HepG2 (cell line): ENCODE measurements around the gene PLPPR2. TPM values are rescaled to one million over a fixed set of nuclear protein-coding genes. Genes with fewer than 3 reads are reported as not detected.

Experiments
- ATM ChIP-seq: fragments of 450-650 bp; IDR thresholded peaks from 2 replicates; pipeline ENCODE4 v1.7.1; 2017; ENCODE audit warnings: mild to moderate bottlenecking, borderline replicate concordance
- CHD4 ChIP-seq: fragments of 200-600 bp; sonication (generic); IDR thresholded peaks from 2 replicates; pipeline ENCODE4 v1.7.0; 2017; ENCODE audit warnings: mild to moderate bottlenecking, low read length, borderline replicate concordance
- KLF15 ChIP-seq: sonication (generic); formaldehyde crosslinking; IDR thresholded peaks from 2 replicates; pipeline ENCODE4 v1.8.1; 2023; ENCODE audit warnings: borderline replicate concordance, mild to moderate bottlenecking, inconsistent platforms, missing genetic modification reagents, mixed read lengths
- MTF1 ChIP-seq: sonication (generic); formaldehyde crosslinking; IDR thresholded peaks from 2 replicates; pipeline ENCODE4 v1.5.0; 2020; ENCODE audit warnings: missing genetic modification reagents
- MXD4 ChIP-seq: IDR thresholded peaks from 2 replicates; pipeline ENCODE4 v1.6.1; 2016; ENCODE audit warnings: mild to moderate bottlenecking, missing biosample characterization, missing genetic modification reagents
- RAD51 ChIP-seq: fragments of 450-650 bp; IDR thresholded peaks from 2 replicates; pipeline ENCODE4 v1.6.1; 2016; ENCODE audit warnings: borderline replicate concordance
- SOX13 ChIP-seq, 3 experiments: fragments of 450-650 bp in 1 of 3; sonication (generic) in 1 of 3; formaldehyde crosslinking in 1 of 3; IDR thresholded peaks in 2 of 3; conservative IDR thresholded peaks in 1 of 3; 2 replicates each; pipeline versions ENCODE4 v1.5.0 to v1.6.1; 2016 to 2020; ENCODE audit warnings: antibody characterized with exemption in 1 of 3, mild to moderate bottlenecking in 1 of 3, missing compliant biosample characterization in 1 of 3, missing genetic modification reagents in 1 of 3, moderate library complexity in 1 of 3
- SP1 ChIP-seq, 2 experiments: fragments of 450-650 bp in 1 of 2; sonication (generic) in 1 of 2; formaldehyde crosslinking in 1 of 2; IDR thresholded peaks; 2 replicates each; pipeline versions ENCODE4 v1.4.0 to v1.6.1; 2016 to 2020; ENCODE audit warnings: missing genetic modification reagents in 1 of 2
- TCF12 ChIP-seq, 2 experiments: fragments of 450-650 bp in 1 of 2; sonication (generic) in 1 of 2; formaldehyde crosslinking in 1 of 2; IDR thresholded peaks; 2 replicates each; pipeline versions ENCODE4 v1.6.1 to v1.8.0; 2017 to 2022; ENCODE audit warnings: antibody characterized with exemption in 1 of 2, mild to moderate bottlenecking in 1 of 2, missing genetic modification reagents in 1 of 2, moderate library complexity in 1 of 2
- WIZ ChIP-seq: sonication (generic); formaldehyde crosslinking; IDR thresholded peaks from 2 replicates; pipeline ENCODE4 v1.5.1; 2020; ENCODE audit warnings: mild to moderate bottlenecking, missing genetic modification reagents
- ZFP62 ChIP-seq: sonication (generic); formaldehyde crosslinking; IDR thresholded peaks from 2 replicates; pipeline ENCODE4 v1.4.0; 2020; ENCODE audit warnings: missing genetic modification reagents
- ZMYM2 ChIP-seq: sonication (generic); formaldehyde crosslinking; IDR thresholded peaks from 2 replicates; pipeline ENCODE4 v1.8.0; 2022; ENCODE audit warnings: mild to moderate bottlenecking, missing genetic modification reagents
- ZNF10 ChIP-seq: sonication (generic); formaldehyde crosslinking; IDR thresholded peaks from 2 replicates; pipeline ENCODE4 v1.4.0; 2020; ENCODE audit warnings: mild to moderate bottlenecking, low read depth, missing genetic modification reagents, borderline replicate concordance
- ZNF234 ChIP-seq: sonication (generic); formaldehyde crosslinking; conservative IDR thresholded peaks from 2 replicates; pipeline ENCODE4 v1.5.1; 2020; ENCODE audit warnings: mild to moderate bottlenecking, missing genetic modification reagents
- ZNF24 ChIP-seq: fragments of 450-650 bp; IDR thresholded peaks from 2 replicates; pipeline ENCODE4 v1.6.1; 2017; ENCODE audit warnings: antibody characterized with exemption, mild to moderate bottlenecking
- ZNF260 ChIP-seq: sonication (generic); formaldehyde crosslinking; IDR thresholded peaks from 2 replicates; pipeline ENCODE4 v1.4.0; 2020; ENCODE audit warnings: missing genetic modification reagents, low read depth, mild to moderate bottlenecking, borderline replicate concordance
- ZNF263 ChIP-seq: sonication (generic); formaldehyde crosslinking; IDR thresholded peaks from 2 replicates; pipeline ENCODE4 v1.4.0; 2020; ENCODE audit warnings: missing genetic modification reagents
- ZNF75D ChIP-seq: sonication (generic); formaldehyde crosslinking; IDR thresholded peaks from 2 replicates; pipeline ENCODE4 v1.8.1; 2023; ENCODE audit warnings: missing genetic modification reagents, mild to moderate bottlenecking, borderline replicate concordance
- ZNF788 ChIP-seq: sonication (generic); formaldehyde crosslinking; IDR thresholded peaks from 2 replicates; pipeline ENCODE4 v1.5.0; 2020; ENCODE audit warnings: mild to moderate bottlenecking, missing genetic modification reagents, borderline replicate concordance
- polyA plus RNA-seq, 8 experiments: library from polyadenylated mRNA; depleted of rRNA in 3 of 8; stranded (reverse) in 7 of 8; unstranded in 1 of 8; fragments of >200 nt; fragmentation: Illumina TruSeq in 4 of 8; extraction: Trizol in 4 of 8; gene quantifications; 2 replicates each; pipeline versions ENCODE4 v1.2.1 to v1.2.3, GENCODE V29; 2011 to 2016; ENCODE audit warnings: low read depth in 4 of 8, missing spikeins in 1 of 8, mixed read lengths in 1 of 8; ENCODE audit not compliant: insufficient read depth in 1 of 8
- total RNA-seq, 5 experiments: library from RNA; depleted of rRNA; stranded (reverse); fragments of >200 nt; fragmentation: Illumina TruSeq; extraction: Trizol; gene quantifications; 2 replicates each; pipeline ENCODE4 v1.2.3, GENCODE V29; 2016; ENCODE audit warnings: low read depth in 1 of 5
- TF ChIP-seq, protein P1 (sequence below): sonication (generic); formaldehyde crosslinking; IDR thresholded peaks from 2 replicates; pipeline ENCODE4 v1.4.0; 2020; ENCODE audit warnings: missing genetic modification reagents, borderline replicate concordance
- TF ChIP-seq, protein P2 (sequence below): sonication (generic); formaldehyde crosslinking; IDR thresholded peaks from 2 replicates; pipeline ENCODE4 v1.4.0; 2020; ENCODE audit warnings: mild to moderate bottlenecking, missing genetic modification reagents, borderline replicate concordance

The PLPPR2 gene
- total and polyA plus RNA-seq, 2 of the 13 experiments (the other 11 are each of a cell fraction or from before 2014, with no cell fraction given), result 1.5 to 2.1 TPM

DNA sequence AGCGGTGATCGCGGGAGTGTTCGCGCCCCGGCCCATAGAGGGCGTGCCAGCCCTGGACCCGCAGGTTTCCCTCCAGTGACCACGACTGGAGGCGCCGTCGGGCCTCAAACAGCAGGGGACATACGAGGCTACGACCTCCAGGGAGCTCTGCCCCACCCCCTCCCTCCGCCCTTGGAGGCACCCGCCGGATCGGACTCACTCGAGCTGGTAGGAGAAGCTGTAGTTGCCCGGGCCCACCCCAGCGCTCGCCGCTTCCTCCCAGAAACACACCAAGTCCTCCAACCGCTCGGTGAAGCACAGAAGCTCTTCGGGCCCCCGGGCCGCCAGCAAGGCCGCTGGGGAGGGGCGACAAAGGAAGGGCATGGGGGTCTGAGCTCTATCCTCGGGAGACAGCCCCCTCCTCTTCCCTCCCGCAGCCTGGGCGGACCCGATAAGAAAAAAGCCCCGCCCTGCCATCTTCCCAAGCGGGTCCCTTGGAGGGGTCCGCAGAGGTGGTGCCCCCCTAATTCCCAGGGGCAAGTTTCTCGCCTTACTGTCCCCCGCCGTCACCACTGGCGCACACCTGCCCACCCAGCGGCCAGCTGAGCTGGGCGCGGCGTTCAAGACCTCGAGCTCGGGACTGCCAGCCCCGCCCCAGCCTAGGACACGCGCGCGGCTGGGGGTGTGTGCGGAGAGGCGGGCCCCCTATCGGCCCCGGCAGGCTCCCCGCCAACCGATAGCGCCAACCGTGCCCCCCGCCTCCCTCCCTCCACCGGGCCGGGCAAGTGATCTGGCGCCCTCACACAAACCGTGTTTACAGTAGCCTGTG lies 27.9 kb downstream of the PLPPR2 start (continued):
- TF ChIP-seq SOX13 (IDR thresholded peaks at IDR 0.05), result no peak
- TF ChIP-seq SOX13 (CRISPR knock-in tag; conservative IDR thresholded peaks at IDR 0.05 in 1 of 2, IDR thresholded peaks at IDR 0.05 in 1 of 2), result no peak
- TF ChIP-seq ZNF263 (CRISPR knock-in tag), result peak; percentile 73
- TF ChIP-seq ZNF75D (CRISPR knock-in tag), result no peak
- no peak for TF ChIP-seq ZFP62 (CRISPR knock-in tag)
- TF ChIP-seq ZNF234 (CRISPR knock-in tag), result no peak
- TF ChIP-seq WIZ (CRISPR knock-in tag), result no peak
- TF ChIP-seq, protein P1, sequence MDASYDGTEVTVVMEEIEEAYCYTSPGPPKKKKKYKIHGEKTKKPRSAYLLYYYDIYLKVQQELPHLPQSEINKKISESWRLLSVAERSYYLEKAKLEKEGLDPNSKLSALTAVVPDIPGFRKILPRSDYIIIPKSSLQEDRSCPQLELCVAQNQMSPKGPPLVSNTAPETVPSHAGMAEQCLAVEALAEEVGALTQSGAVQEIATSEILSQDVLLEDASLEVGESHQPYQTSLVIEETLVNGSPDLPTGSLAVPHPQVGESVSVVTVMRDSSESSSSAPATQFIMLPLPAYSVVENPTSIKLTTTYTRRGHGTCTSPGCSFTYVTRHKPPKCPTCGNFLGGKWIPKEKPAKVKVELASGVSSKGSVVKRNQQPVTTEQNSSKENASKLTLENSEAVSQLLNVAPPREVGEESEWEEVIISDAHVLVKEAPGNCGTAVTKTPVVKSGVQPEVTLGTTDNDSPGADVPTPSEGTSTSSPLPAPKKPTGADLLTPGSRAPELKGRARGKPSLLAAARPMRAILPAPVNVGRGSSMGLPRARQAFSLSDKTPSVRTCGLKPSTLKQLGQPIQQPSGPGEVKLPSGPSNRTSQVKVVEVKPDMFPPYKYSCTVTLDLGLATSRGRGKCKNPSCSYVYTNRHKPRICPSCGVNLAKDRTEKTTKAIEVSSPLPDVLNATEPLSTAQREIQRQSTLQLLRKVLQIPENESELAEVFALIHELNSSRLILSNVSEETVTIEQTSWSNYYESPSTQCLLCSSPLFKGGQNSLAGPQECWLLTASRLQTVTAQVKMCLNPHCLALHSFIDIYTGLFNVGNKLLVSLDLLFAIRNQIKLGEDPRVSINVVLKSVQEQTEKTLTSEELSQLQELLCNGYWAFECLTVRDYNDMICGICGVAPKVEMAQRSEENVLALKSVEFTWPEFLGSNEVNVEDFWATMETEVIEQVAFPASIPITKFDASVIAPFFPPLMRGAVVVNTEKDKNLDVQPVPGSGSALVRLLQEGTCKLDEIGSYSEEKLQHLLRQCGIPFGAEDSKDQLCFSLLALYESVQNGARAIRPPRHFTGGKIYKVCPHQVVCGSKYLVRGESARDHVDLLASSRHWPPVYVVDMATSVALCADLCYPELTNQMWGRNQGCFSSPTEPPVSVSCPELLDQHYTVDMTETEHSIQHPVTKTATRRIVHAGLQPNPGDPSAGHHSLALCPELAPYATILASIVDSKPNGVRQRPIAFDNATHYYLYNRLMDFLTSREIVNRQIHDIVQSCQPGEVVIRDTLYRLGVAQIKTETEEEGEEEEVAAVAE, result 0 out of 2 replicates have a peak, but pooled peaks have one; percentile 37
- no peak for TF ChIP-seq SP1 (IDR thresholded peaks at IDR 0.05)
- no peak for TF ChIP-seq SP1 (CRISPR knock-in tag; IDR thresholded peaks at IDR 0.05)
- TF ChIP-seq ZNF10, result no peak
- TF ChIP-seq MTF1, result no peak
- no peak for TF ChIP-seq ZNF24
- no peak for TF ChIP-seq TCF12 (IDR thresholded peaks at IDR 0.05)
- no peak for TF ChIP-seq TCF12 (CRISPR knock-in tag; IDR thresholded peaks at IDR 0.05)
- TF ChIP-seq CHD4, result no peak
- no peak for TF ChIP-seq RAD51
- TF ChIP-seq, protein P2, sequence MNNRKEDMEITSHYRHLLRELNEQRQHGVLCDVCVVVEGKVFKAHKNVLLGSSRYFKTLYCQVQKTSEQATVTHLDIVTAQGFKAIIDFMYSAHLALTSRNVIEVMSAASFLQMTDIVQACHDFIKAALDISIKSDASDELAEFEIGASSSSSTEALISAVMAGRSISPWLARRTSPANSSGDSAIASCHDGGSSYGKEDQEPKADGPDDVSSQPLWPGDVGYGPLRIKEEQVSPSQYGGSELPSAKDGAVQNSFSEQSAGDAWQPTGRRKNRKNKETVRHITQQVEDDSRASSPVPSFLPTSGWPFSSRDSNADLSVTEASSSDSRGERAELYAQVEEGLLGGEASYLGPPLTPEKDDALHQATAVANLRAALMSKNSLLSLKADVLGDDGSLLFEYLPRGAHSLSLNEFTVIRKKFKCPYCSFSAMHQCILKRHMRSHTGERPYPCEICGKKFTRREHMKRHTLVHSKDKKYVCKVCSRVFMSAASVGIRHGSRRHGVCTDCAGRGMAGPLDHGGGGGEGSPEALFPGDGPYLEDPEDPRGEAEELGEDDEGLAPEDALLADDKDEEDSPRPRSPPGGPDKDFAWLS (CRISPR knock-in tag), result no peak
- no peak; the same call in 1 of the 2 replicates for TF ChIP-seq ZNF788 (CRISPR knock-in tag)
- no peak for TF ChIP-seq KLF15 (CRISPR knock-in tag)
- TF ChIP-seq ZNF260 (CRISPR knock-in tag), result no peak
- TF ChIP-seq ATM, result no peak
- 0 out of 2 replicates have a peak, but pooled peaks have one; percentile 3 for TF ChIP-seq MXD4
- peak; percentile 99 for TF ChIP-seq ZMYM2 (CRISPR knock-in tag)
